Activated T-cell treated with anti-CD3 and anti-CD28 coated beads for 1 hour (primary cell): Measurements from ENCODE around the gene TRAF7.

Experiments used
- DNase-seq: peaks from one replicate; pipeline ENCODE4 v3.0.0-alpha.2; 2020; ENCODE audit warnings: low read depth

TRAF7 gene

GRCh38 chr16:2223942-2224486 is 68.4 kb downstream of the TRAF7 start:
- no peak for DNase-seq

DNA sequence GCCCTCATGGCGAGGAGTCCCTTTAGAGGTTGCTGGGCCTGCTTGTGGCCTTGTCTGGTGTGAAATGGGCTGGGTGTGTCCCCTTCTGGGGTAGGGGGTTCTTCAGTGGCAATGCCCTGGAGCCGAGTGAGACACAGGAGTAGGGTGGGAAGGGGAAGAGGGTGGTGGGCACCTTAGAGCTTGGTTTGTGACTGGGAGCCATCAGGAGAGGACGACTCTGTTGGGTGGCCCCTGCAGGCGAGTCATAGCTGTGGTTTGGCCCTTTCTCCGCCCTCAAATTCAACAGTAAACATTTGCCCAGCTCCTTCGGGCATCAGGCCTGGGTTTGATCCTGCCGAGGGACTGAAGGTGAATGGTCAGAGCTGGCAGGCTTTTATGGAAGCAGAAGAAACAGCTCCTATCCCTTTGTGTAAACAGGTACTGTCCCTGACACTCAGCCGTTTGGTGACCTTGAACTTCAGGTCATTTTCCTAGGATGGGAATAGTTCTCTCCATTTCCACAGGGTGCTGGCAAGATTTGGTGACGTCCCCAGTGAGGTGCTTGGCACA is 70.7 kb downstream of the TRAF7 start:
- no peak for DNase-seq

DNA sequence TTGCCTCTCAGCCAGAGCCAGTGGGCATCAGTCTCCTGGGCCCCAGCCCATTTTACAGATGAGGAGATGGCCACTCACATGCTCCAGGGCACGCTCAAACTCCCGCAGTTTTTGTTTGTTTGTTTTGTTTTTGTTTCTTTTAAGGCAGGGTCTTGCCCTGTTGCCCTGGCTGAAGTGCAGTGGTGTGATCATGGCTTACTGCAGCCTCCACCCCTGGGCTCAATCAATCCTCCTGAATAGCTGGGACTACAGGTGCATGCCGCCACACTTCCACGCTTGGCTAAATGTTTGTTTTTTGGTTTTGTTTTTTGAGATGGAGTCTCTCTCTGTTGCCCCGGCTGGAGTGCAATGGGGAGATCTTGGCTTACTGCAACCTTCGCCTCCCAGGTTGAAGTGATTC is 71.3 kb downstream of the TRAF7 start:
- no peak for DNase-seq
